K562 (cell line): Measurements from ENCODE around the gene HMCN2. TPM values are rescaled to one million over a fixed set of nuclear protein-coding genes. Genes with fewer than 3 reads are reported as not detected.

Experiments
- ATAC-seq: fragments of 200-7000 bp; cut with Tn5 transposase; 3 replicates; pipeline ENCODE4 v1.9.1; 2020; ENCODE audit warnings: moderate library complexity
- BruUV-seq: library from RNA; stranded (reverse); fragments of 400-500 nt; replicated peaks from 2 replicates; lab custom pipeline; 2021; lab: Mats Ljungman, UMichigan
- CTCF ChIA-PET: fragments of 300-600 bp; formaldehyde crosslinking; extraction: SDS; loops from one replicate; lab custom pipeline; 2021; ENCODE audit warnings: low intra/inter-chr PET ratio; lab: Yijun Ruan, JAX
- POLR2A ChIA-PET: fragments of 300-600, 350-650 bp; sonication (Branson Sonifier 250); formaldehyde crosslinking; extraction: SDS; loops from one replicate; lab custom pipeline; 2021; ENCODE audit warnings: antibody characterized with exemption, inconsistent platforms; lab: Yijun Ruan, JAX
- DNase-seq, 4 experiments: peaks; one replicate each; pipeline versions ENCODE4 v3.0.0 to v3.0.0-alpha.2; 2011 to 2018; ENCODE audit warnings: low spot score in 3 of 4, mixed read lengths in 3 of 4; ENCODE audit errors: extremely low read depth in 1 of 4
- FAIRE-seq: peaks from 2 replicates; lab custom pipeline; 2011; peaks lifted over from hg19 to GRCh38; lab: Jason Lieb, UNC
- H2AFZ ChIP-seq: 2 replicates; pipeline ENCODE4 v1.6.0; 2011; ENCODE audit warnings: low read depth, low read length, control low read depth, inconsistent platforms
- H3K27ac ChIP-seq: fragments of 200-600 bp; 3 replicates; pipeline ENCODE4 v1.8.0; 2011; ENCODE audit warnings: low read depth, mild to moderate bottlenecking, control low read depth, inconsistent platforms, low read length, moderate library complexity, mixed read lengths; ENCODE audit errors: extremely low read depth
- H3K27me3 ChIP-seq, 2 experiments: fragments of 300-600 bp in 1 of 2; 2 replicates in 1 of 2; 3 replicates in 1 of 2; pipeline versions ENCODE4 v1.6.0 to v1.8.0; 2011; ENCODE audit warnings: inconsistent platforms in 2 of 2, low read length in 2 of 2, mild to moderate bottlenecking in 1 of 2, mixed read lengths in 1 of 2, moderate library complexity in 1 of 2; ENCODE audit not compliant: control insufficient read depth in 2 of 2, insufficient read depth in 2 of 2
- H3K36me3 ChIP-seq: fragments of 300-600 bp; 3 replicates; pipeline ENCODE4 v1.8.0; 2011; ENCODE audit warnings: mild to moderate bottlenecking, low read length, inconsistent platforms; ENCODE audit not compliant: control insufficient read depth, insufficient read depth
- H3K4me1 ChIP-seq, 2 experiments: fragments of 200-600 bp in 1 of 2; replicated peaks in 1 of 2; 2 replicates in 1 of 2; 3 replicates in 1 of 2; pipeline versions ENCODE4 v1.5.1 to v1.8.0; 2011; ENCODE audit warnings: inconsistent platforms in 2 of 2, low read length in 2 of 2, mild to moderate bottlenecking in 1 of 2, mixed read lengths in 1 of 2, moderate library complexity in 1 of 2; ENCODE audit not compliant: control insufficient read depth in 2 of 2, insufficient read depth in 2 of 2
- H3K4me2 ChIP-seq: 2 replicates; pipeline ENCODE4 v1.6.1; 2011; ENCODE audit warnings: low read length, control low read depth, inconsistent platforms, mixed read lengths; ENCODE audit not compliant: insufficient read depth
- H3K4me3 ChIP-seq: fragments of 200-600 bp; sonication (generic), shearing (Covaris generic); 2 replicates; pipeline ENCODE4 v1.5.1; 2016; ENCODE audit warnings: control low read depth, inconsistent platforms
- H3K79me2 ChIP-seq: fragments of 200-600 bp; 3 replicates; pipeline ENCODE4 v1.8.0; 2011; ENCODE audit warnings: low read length, inconsistent platforms; ENCODE audit not compliant: control insufficient read depth, insufficient read depth
- H3K9ac ChIP-seq, 2 experiments: 2 replicates each; pipeline versions ENCODE4 v1.6.0 to v1.6.1; 2011; ENCODE audit warnings: low read depth in 2 of 2, low read length in 2 of 2, control low read depth in 1 of 2, inconsistent platforms in 1 of 2, mild to moderate bottlenecking in 1 of 2, mixed read lengths in 1 of 2; ENCODE audit not compliant: insufficient read depth in 1 of 2
- H3K9me1 ChIP-seq: one replicate; pipeline ENCODE4 v1.6.0; 2011; ENCODE audit warnings: inconsistent platforms, mild to moderate bottlenecking, low read length, moderate library complexity; ENCODE audit not compliant: control insufficient read depth, insufficient read depth
- H3K9me3 ChIP-seq: replicated peaks from 2 replicates; pipeline ENCODE4 v1.5.1; 2011; ENCODE audit warnings: low read depth, low read length, inconsistent platforms; ENCODE audit not compliant: control insufficient read depth, insufficient read depth
- H4K20me1 ChIP-seq: replicated peaks from 2 replicates; pipeline ENCODE4 v1.6.1; 2011; ENCODE audit warnings: low read length, inconsistent platforms, mixed read lengths; ENCODE audit not compliant: control insufficient read depth, insufficient read depth
- CREBBP ChIP-seq: IDR thresholded peaks from one replicate; pipeline ENCODE4 v1.6.1; 2012; ENCODE audit warnings: low read depth, mild to moderate bottlenecking, control low read depth, inconsistent platforms, low read length
- ELK1 ChIP-seq: sonication (generic); formaldehyde crosslinking; IDR thresholded peaks from 2 replicates; pipeline ENCODE4 v1.8.1; 2022; ENCODE audit warnings: missing genetic modification reagents
- FOXJ2 ChIP-seq: fragments of 200-800 bp; sonication (Bioruptor generic); IDR thresholded peaks from 2 replicates; pipeline ENCODE4 v1.6.1; 2016; ENCODE audit warnings: missing genetic modification characterization, missing compliant biosample characterization
- FOXK2 ChIP-seq, 2 experiments: fragments of 450-650 bp; IDR thresholded peaks in 1 of 2; conservative IDR thresholded peaks in 1 of 2; 2 replicates each; pipeline ENCODE4 v1.6.1; 2016; ENCODE audit warnings: low read depth in 2 of 2, mild to moderate bottlenecking in 1 of 2
- SIN3A ChIP-seq, 2 experiments: fragments of 150-350 bp in 1 of 2; IDR thresholded peaks; 2 replicates each; pipeline ENCODE4 v1.6.1; 2011 to 2016; ENCODE audit warnings: borderline replicate concordance in 2 of 2, low read depth in 2 of 2, low read length in 2 of 2, mild to moderate bottlenecking in 2 of 2, moderate library complexity in 2 of 2; ENCODE audit not compliant: control insufficient read depth in 1 of 2
- ZBTB43 ChIP-seq: sonication (generic); formaldehyde crosslinking; IDR thresholded peaks from 2 replicates; pipeline ENCODE4 v1.8.0; 2023; ENCODE audit warnings: mild to moderate bottlenecking, missing genetic modification reagents
- ZNF280B ChIP-seq: fragments of 250-450 bp; sonication (Bioruptor Pico); IDR thresholded peaks from 2 replicates; pipeline ENCODE4 v1.5.1; 2021; ENCODE audit warnings: mild to moderate bottlenecking
- ZNF318 ChIP-seq, 2 experiments: fragments of 450-650 bp; IDR thresholded peaks; 2 replicates each; pipeline ENCODE4 v1.6.1; 2016; ENCODE audit warnings: mild to moderate bottlenecking in 2 of 2, borderline replicate concordance in 1 of 2, low read depth in 1 of 2, moderate library complexity in 1 of 2
- WGBS: fragments of 100-300 bp; shearing (Covaris generic); methylation state at CpG from one replicate; pipeline ENCODE4 v1.1.6; 2016; ENCODE audit warnings: low coverage, mixed read lengths; ENCODE audit not compliant: insufficient coverage; ENCODE audit errors: missing lambda C conversion rate; 5-methylcytosine and 5-hydroxymethylcytosine counted together
- in situ Hi-C: fragments of 300-500 bp; cut with MboI; formaldehyde crosslinking; loops from 4 replicates; pipeline ENCODE4 v1.15.0; 2018; ENCODE audit warnings: inconsistent platforms, mixed read lengths
- intact Hi-C: fragments of 100-400 bp; cut with micrococcal nuclease; formaldehyde crosslinking; loops from 2 replicates; pipeline ENCODE4 v1.14.2; 2022
- polyA plus RNA-seq, 8 experiments: library from polyadenylated mRNA; depleted of rRNA in 4 of 8; stranded (reverse) in 5 of 8; unstranded in 3 of 8; fragments of >200 nt; fragmentation: Nextera tagmentation in 2 of 8; fragmentation: Illumina TruSeq in 1 of 8; extraction: Ambion mirVana in 2 of 8; extraction: Trizol in 1 of 8; gene quantifications; 2 replicates each; pipeline versions ENCODE4 v1.2.1 to v1.2.3, GENCODE V29; 2011 to 2014; ENCODE audit warnings: inconsistent platforms in 1 of 8, missing spikeins in 1 of 8
- total RNA-seq, 7 experiments: library from RNA; depleted of rRNA in 6 of 7; stranded (reverse); fragments of >200 nt in 6 of 7; fragmentation: Illumina TruSeq in 2 of 7; extraction: Trizol in 2 of 7; gene quantifications; 2 replicates each; pipeline versions ENCODE4 v1.2.1 to v1.2.3, GENCODE V29; 2011 to 2021; ENCODE audit warnings: low replicate concordance in 1 of 7

HMCN2 gene
- total and polyA plus RNA-seq, 9 of the 15 experiments (the other 6 are each of a cell fraction or from before 2014, with no cell fraction given): 0.01 TPM; not detected in 8

GRCh38 chr9:130370226-130370625, 104.7 kb downstream of the HMCN2 start:
- ATAC-seq (no peak), FAIRE-seq (no peak), DNase-seq (no peak)
- no peak overlapping the region for H3K9ac ChIP-seq
- no peaks in the 10 kb centered on the region for H3K79me2 ChIP-seq
- WGBS: 5% methylated on average over 6 of the region's 7 CpGs
- POLR2A ChIA-PET: interaction anchor here (0.6 to 1.6 kb wide), 2 partner anchors 11 to 362 kb away, joined by 3 to 6 read pairs; no protein-coding TSS in a partner anchor
- no peak overlapping the region for H2AFZ ChIP-seq
- H4K20me1 ChIP-seq: no peaks in the 10 kb centered on the region; the same call in 1 of the 2 replicates
- peaks cover 4% of the 10 kb centered on the region for H3K9me1 ChIP-seq
- no TSS peak for BruUV-seq
- H3K9me3 ChIP-seq: no peaks in the 10 kb centered on the region; the same call in 1 of the 2 replicates
- intact Hi-C loops: no loop called here
- H3K4me3 ChIP-seq: no peak overlapping the region
- no peaks in the 10 kb centered on the region for H3K36me3 ChIP-seq
- peaks cover 0 to 6% of the 10 kb centered on the region in 2 experiments; a peak in 2 of 5 replicates for H3K27me3 ChIP-seq
- no peak overlapping the region for H3K4me2 ChIP-seq
- H3K27ac ChIP-seq: no peak overlapping the region
- CTCF ChIA-PET: no interaction called here
- in situ Hi-C loops: no loop called here
- H3K4me1 ChIP-seq: peaks cover 0 to 9% of the 10 kb centered on the region in 2 experiments; a peak in 3 of 5 replicates
- TF ChIP-seq CREBBP (no peak), ZNF318 (IDR thresholded peaks at IDR 0.05; ENCODE audit: borderline replicate concordance in 1 of 2, low read depth in 1 of 2) (no peak), ZNF280B (no peak), FOXK2 (conservative IDR thresholded peaks at IDR 0.05 in 1 of 2, IDR thresholded peaks at IDR 0.05 in 1 of 2; ENCODE audit: low read depth in 2 of 2) (no peak), ZBTB43 (CRISPR knock-in tag) (no peak), ELK1 (CRISPR knock-in tag) (no peak), FOXJ2 (tag) (no peak), SIN3A (IDR thresholded peaks at IDR 0.05; ENCODE audit: borderline replicate concordance in 2 of 2, control insufficient read depth in 1 of 2, low read depth in 2 of 2, low read length in 2 of 2) (no peak)
